HepG2 (cell line): ENCODE data around the gene EPHA2. TPM values are rescaled to one million over a fixed set of nuclear protein-coding genes. Genes with fewer than 3 reads are reported as not detected.

ENCODE experiments used
- ATAC-seq: fragments of 200-7000 bp; cut with Tn5 transposase; 3 replicates; pipeline ENCODE4 v1.9.1; 2020; ENCODE audit warnings: mild to moderate bottlenecking, moderate library complexity
- BruUV-seq: library from RNA; stranded (reverse); fragments of 400-500 nt; replicated peaks from 2 replicates; lab custom pipeline; 2021; lab: Mats Ljungman, UMichigan
- CTCF ChIA-PET: fragments of 300-600 bp; formaldehyde crosslinking; extraction: SDS; loops from one replicate; lab custom pipeline; 2021; ENCODE audit warnings: low total read pairs, inconsistent platforms, low intra/inter-chr PET ratio; lab: Yijun Ruan, JAX
- POLR2A ChIA-PET: fragments of 350-600 bp; sonication (Branson Sonifier 250); formaldehyde crosslinking; loops from one replicate; lab custom pipeline; 2020; ENCODE audit warnings: antibody characterized with exemption, inconsistent platforms; lab: Yijun Ruan, JAX
- DNase-seq: peaks from one replicate; pipeline ENCODE4 v3.0.0-alpha.2; 2015; ENCODE audit warnings: low spot score
- FAIRE-seq: peaks from 3 replicates; lab custom pipeline; 2011; peaks lifted over from hg19 to GRCh38; lab: Jason Lieb, UNC
- H2AFZ ChIP-seq: one replicate; pipeline ENCODE4 v1.6.1; 2011; ENCODE audit warnings: low read length, inconsistent platforms
- H3K27ac ChIP-seq: fragments of 300-600 bp; 3 replicates; pipeline ENCODE4 v1.8.0; 2011; ENCODE audit warnings: mixed run types, mild to moderate bottlenecking, mixed read lengths, low read length, inconsistent platforms; ENCODE audit not compliant: insufficient read depth; ENCODE audit errors: extremely low read length
- H3K27me3 ChIP-seq, 2 experiments: fragments of 200-600 bp in 1 of 2; 2 replicates in 1 of 2; 3 replicates in 1 of 2; pipeline versions ENCODE4 v1.6.0 to v1.8.0; 2011; ENCODE audit warnings: low read length in 2 of 2, mild to moderate bottlenecking in 2 of 2, moderate library complexity in 2 of 2, inconsistent platforms in 1 of 2; ENCODE audit not compliant: insufficient read depth in 2 of 2, control insufficient read depth in 1 of 2
- H3K36me3 ChIP-seq, 2 experiments: fragments of 200-600 bp in 1 of 2; replicated peaks in 1 of 2; 2 replicates in 1 of 2; 3 replicates in 1 of 2; pipeline versions ENCODE4 v1.5.1 to v1.8.0; 2011; ENCODE audit warnings: low read length in 2 of 2, inconsistent platforms in 1 of 2; ENCODE audit not compliant: insufficient read depth in 2 of 2, control insufficient read depth in 1 of 2
- H3K4me1 ChIP-seq: 2 replicates; pipeline ENCODE4 v1.5.1; 2012; ENCODE audit warnings: low read length, inconsistent platforms; ENCODE audit not compliant: insufficient read depth
- H3K4me2 ChIP-seq: 2 replicates; pipeline ENCODE4 v1.6.0; 2011; ENCODE audit warnings: low read depth, low read length, inconsistent platforms
- H3K4me3 ChIP-seq, 3 experiments: fragments of 200-600 bp in 1 of 3; sonication (generic), shearing (Covaris generic) in 1 of 3; replicated peaks in 1 of 3; 2 replicates each; pipeline ENCODE4 v1.5.1; 2011 to 2016; ENCODE audit warnings: low read length in 3 of 3, inconsistent platforms in 2 of 3, low read depth in 2 of 3, mild to moderate bottlenecking in 2 of 3, control low read depth in 1 of 3, mixed read lengths in 1 of 3; ENCODE audit not compliant: insufficient read depth in 1 of 3
- H3K79me2 ChIP-seq: one replicate; pipeline ENCODE4 v1.6.1; 2011; ENCODE audit warnings: low read length, inconsistent platforms; ENCODE audit not compliant: insufficient read depth
- H3K9ac ChIP-seq: 2 replicates; pipeline ENCODE4 v1.6.0; 2011; ENCODE audit warnings: mild to moderate bottlenecking, low read depth, low read length, inconsistent platforms; ENCODE audit not compliant: insufficient read depth
- H3K9me3 ChIP-seq: 2 replicates; pipeline ENCODE4 v1.5.1; 2012; ENCODE audit warnings: mild to moderate bottlenecking, low read length
- H4K20me1 ChIP-seq: 2 replicates; pipeline ENCODE4 v1.6.0; 2011; ENCODE audit warnings: inconsistent platforms, mild to moderate bottlenecking, low read length, moderate library complexity; ENCODE audit not compliant: insufficient read depth
- FOSL1 ChIP-seq: sonication (generic); formaldehyde crosslinking; IDR thresholded peaks from 2 replicates; pipeline ENCODE4 v1.9.0; 2021; ENCODE audit warnings: missing genetic modification reagents, borderline replicate concordance
- GFI1 ChIP-seq: sonication (generic); formaldehyde crosslinking; IDR thresholded peaks from 2 replicates; pipeline ENCODE4 v1.5.0; 2020; ENCODE audit warnings: missing genetic modification reagents, mild to moderate bottlenecking, borderline replicate concordance
- KDM4B ChIP-seq: sonication (generic); formaldehyde crosslinking; IDR thresholded peaks from 2 replicates; pipeline ENCODE4 v1.4.0; 2020; ENCODE audit warnings: missing genetic modification reagents
- MTERF4 ChIP-seq: sonication (generic); formaldehyde crosslinking; IDR thresholded peaks from 2 replicates; pipeline ENCODE4 v1.8.0; 2023; ENCODE audit warnings: mild to moderate bottlenecking, missing genetic modification reagents
- PITX1 ChIP-seq: sonication (generic); formaldehyde crosslinking; IDR thresholded peaks from 2 replicates; pipeline ENCODE4 v1.5.1; 2020; ENCODE audit warnings: mild to moderate bottlenecking, missing genetic modification reagents
- RXRB ChIP-seq: IDR thresholded peaks from 2 replicates; pipeline ENCODE4 v1.6.1; 2016; ENCODE audit warnings: borderline replicate concordance, missing genetic modification reagents, missing compliant biosample characterization
- SAP130 ChIP-seq: IDR thresholded peaks from 2 replicates; pipeline ENCODE4 v1.6.1; 2016; ENCODE audit warnings: low read depth
- ZNF460 ChIP-seq: sonication (generic); formaldehyde crosslinking; IDR thresholded peaks from 2 replicates; pipeline ENCODE4 v1.5.1; 2020; ENCODE audit warnings: missing genetic modification reagents, mild to moderate bottlenecking, borderline replicate concordance
- ZNF709 ChIP-seq: sonication (generic); formaldehyde crosslinking; IDR thresholded peaks from 2 replicates; pipeline ENCODE4 v1.5.0; 2020; ENCODE audit warnings: mild to moderate bottlenecking, missing genetic modification reagents
- ZNF746 ChIP-seq: sonication (generic); formaldehyde crosslinking; IDR thresholded peaks from 2 replicates; pipeline ENCODE4 v1.8.0; 2022; ENCODE audit warnings: mild to moderate bottlenecking, missing genetic modification reagents
- WGBS: methylation state at CpG from one replicate; pipeline ENCODE4 v1.1.6; 2017; ENCODE audit warnings: low lambda C conversion rate; 5-methylcytosine and 5-hydroxymethylcytosine counted together
- in situ Hi-C: cut with HindIII; loops from 2 replicates; pipeline ENCODE4 v1.10.0; 2017; ENCODE audit warnings: low pct_unique_long_range_greater_than_20kb; ENCODE audit not compliant: extremely low pct_ligation_motif_present
- intact Hi-C: fragments of 100-400 bp; cut with micrococcal nuclease; formaldehyde crosslinking; loops from one replicate; pipeline ENCODE4 v1.10.0; 2022; ENCODE audit not compliant: unreplicated experiment
- polyA plus RNA-seq, 8 experiments: library from polyadenylated mRNA; depleted of rRNA in 3 of 8; stranded (reverse) in 7 of 8; unstranded in 1 of 8; fragments of >200 nt; fragmentation: Illumina TruSeq in 4 of 8; extraction: Trizol in 4 of 8; gene quantifications; 2 replicates each; pipeline versions ENCODE4 v1.2.1 to v1.2.3, GENCODE V29; 2011 to 2016; ENCODE audit warnings: low read depth in 4 of 8, missing spikeins in 1 of 8, mixed read lengths in 1 of 8; ENCODE audit not compliant: insufficient read depth in 1 of 8
- total RNA-seq, 5 experiments: library from RNA; depleted of rRNA; stranded (reverse); fragments of >200 nt; fragmentation: Illumina TruSeq; extraction: Trizol; gene quantifications; 2 replicates each; pipeline ENCODE4 v1.2.3, GENCODE V29; 2016; ENCODE audit warnings: low read depth in 1 of 5
- TF ChIP-seq, protein P1 (sequence below): sonication (generic); formaldehyde crosslinking; IDR thresholded peaks from 2 replicates; pipeline ENCODE4 v1.5.1; 2020; ENCODE audit warnings: mild to moderate bottlenecking, missing genetic modification reagents, moderate library complexity
- TF ChIP-seq, protein P2 (sequence below): sonication (generic); formaldehyde crosslinking; IDR thresholded peaks from 2 replicates; pipeline ENCODE4 v1.4.0; 2020; ENCODE audit warnings: missing genetic modification reagents
- TF ChIP-seq, protein P3 (sequence below): sonication (generic); formaldehyde crosslinking; IDR thresholded peaks from 2 replicates; pipeline ENCODE4 v1.5.1; 2020; ENCODE audit warnings: mild to moderate bottlenecking, missing genetic modification reagents, moderate library complexity

The EPHA2 gene
- total and polyA plus RNA-seq, 2 of the 13 experiments (the other 11 are each of a cell fraction or from before 2014, with no cell fraction given), result 33.6 to 53.6 TPM

- H3K4me3 ChIP-seq, result peak overlapping the region; percentile 92 to 100 (median 95)
- FAIRE-seq, result no peak
- H3K9me3 ChIP-seq, result no peaks in the 10 kb centered on the region
- peak overlapping the region; percentile 95 for H3K9ac ChIP-seq
- 23% methylated on average over 11 of the region's 13 CpGs for WGBS
- in situ Hi-C loops (no loop called here), intact Hi-C loops (no loop called here)
- H3K27ac ChIP-seq, result peak overlapping the region; percentile 86
- H3K79me2 ChIP-seq, result peaks cover 78% of the 10 kb centered on the region
- DNase-seq, result no peak
- H3K4me2 ChIP-seq, result peak overlapping the region; percentile 99
- peaks cover 48% of the 10 kb centered on the region; the same call in 1 of the 2 replicates for H4K20me1 ChIP-seq
- no peak overlapping the region for H2AFZ ChIP-seq
- peaks cover 76% of the 10 kb centered on the region for H3K4me1 ChIP-seq
- POLR2A ChIA-PET, result interaction anchor here (2.4 to 5.9 kb wide), 5 partner anchors 7 to 71 kb away, joined by 6 to 120 read pairs (median 51); no protein-coding TSS in a partner anchor
- ATAC-seq, result no peak
- CTCF ChIA-PET, result no interaction called here
- no peaks in the 10 kb centered on the region; a peak in 1 of 5 replicates for H3K27me3 ChIP-seq
- no TSS peak for BruUV-seq
- H3K36me3 ChIP-seq, result peaks cover 24 to 39% of the 10 kb centered on the region in 2 experiments
- peak; percentile 83 for TF ChIP-seq PITX1 (CRISPR knock-in tag)
- 0 out of 2 replicates have a peak, but pooled peaks have one; percentile 23 for TF ChIP-seq ZNF746 (CRISPR knock-in tag)
- TF ChIP-seq, protein P1, sequence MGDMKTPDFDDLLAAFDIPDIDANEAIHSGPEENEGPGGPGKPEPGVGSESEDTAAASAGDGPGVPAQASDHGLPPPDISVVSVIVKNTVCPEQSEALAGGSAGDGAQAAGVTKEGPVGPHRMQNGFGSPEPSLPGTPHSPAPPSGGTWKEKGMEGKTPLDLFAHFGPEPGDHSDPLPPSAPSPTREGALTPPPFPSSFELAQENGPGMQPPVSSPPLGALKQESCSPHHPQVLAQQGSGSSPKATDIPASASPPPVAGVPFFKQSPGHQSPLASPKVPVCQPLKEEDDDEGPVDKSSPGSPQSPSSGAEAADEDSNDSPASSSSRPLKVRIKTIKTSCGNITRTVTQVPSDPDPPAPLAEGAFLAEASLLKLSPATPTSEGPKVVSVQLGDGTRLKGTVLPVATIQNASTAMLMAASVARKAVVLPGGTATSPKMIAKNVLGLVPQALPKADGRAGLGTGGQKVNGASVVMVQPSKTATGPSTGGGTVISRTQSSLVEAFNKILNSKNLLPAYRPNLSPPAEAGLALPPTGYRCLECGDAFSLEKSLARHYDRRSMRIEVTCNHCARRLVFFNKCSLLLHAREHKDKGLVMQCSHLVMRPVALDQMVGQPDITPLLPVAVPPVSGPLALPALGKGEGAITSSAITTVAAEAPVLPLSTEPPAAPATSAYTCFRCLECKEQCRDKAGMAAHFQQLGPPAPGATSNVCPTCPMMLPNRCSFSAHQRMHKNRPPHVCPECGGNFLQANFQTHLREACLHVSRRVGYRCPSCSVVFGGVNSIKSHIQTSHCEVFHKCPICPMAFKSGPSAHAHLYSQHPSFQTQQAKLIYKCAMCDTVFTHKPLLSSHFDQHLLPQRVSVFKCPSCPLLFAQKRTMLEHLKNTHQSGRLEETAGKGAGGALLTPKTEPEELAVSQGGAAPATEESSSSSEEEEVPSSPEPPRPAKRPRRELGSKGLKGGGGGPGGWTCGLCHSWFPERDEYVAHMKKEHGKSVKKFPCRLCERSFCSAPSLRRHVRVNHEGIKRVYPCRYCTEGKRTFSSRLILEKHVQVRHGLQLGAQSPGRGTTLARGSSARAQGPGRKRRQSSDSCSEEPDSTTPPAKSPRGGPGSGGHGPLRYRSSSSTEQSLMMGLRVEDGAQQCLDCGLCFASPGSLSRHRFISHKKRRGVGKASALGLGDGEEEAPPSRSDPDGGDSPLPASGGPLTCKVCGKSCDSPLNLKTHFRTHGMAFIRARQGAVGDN (CRISPR knock-in tag), result peak; percentile 51; the same call in 1 of the 2 replicates
- TF ChIP-seq FOSL1, result no peak
- 0 out of 2 replicates have a peak, but pooled peaks have one; percentile 13 for TF ChIP-seq SAP130 (CRISPR knock-in tag)
- TF ChIP-seq, protein P2, sequence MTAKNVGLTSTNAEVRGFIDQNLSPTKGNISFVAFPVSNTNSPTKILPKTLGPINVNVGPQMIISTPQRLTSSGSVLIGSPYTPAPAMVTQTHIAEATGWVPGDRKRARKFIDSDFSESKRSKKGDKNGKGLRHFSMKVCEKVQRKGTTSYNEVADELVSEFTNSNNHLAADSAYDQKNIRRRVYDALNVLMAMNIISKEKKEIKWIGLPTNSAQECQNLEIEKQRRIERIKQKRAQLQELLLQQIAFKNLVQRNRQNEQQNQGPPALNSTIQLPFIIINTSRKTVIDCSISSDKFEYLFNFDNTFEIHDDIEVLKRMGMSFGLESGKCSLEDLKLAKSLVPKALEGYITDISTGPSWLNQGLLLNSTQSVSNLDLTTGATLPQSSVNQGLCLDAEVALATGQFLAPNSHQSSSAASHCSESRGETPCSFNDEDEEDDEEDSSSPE, result no peak
- no peak for TF ChIP-seq RXRB (CRISPR knock-in tag)
- no peak for TF ChIP-seq ZNF709 (CRISPR knock-in tag)
- TF ChIP-seq GFI1 (CRISPR knock-in tag), result no peak
- TF ChIP-seq MTERF4, result 0 out of 2 replicates have a peak, but pooled peaks have one; percentile 1
- TF ChIP-seq KDM4B (CRISPR knock-in tag), result 0 out of 2 replicates have a peak, but pooled peaks have one; percentile 13
- TF ChIP-seq, protein P3, sequence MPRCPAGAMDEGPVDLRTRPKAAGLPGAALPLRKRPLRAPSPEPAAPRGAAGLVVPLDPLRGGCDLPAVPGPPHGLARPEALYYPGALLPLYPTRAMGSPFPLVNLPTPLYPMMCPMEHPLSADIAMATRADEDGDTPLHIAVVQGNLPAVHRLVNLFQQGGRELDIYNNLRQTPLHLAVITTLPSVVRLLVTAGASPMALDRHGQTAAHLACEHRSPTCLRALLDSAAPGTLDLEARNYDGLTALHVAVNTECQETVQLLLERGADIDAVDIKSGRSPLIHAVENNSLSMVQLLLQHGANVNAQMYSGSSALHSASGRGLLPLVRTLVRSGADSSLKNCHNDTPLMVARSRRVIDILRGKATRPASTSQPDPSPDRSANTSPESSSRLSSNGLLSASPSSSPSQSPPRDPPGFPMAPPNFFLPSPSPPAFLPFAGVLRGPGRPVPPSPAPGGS (CRISPR knock-in tag), result no peak
- no peak for TF ChIP-seq ZNF460 (CRISPR knock-in tag)
Observed at GRCh38 chr1:16153096-16153998, 2.5 kb downstream of the EPHA2 start.
